HCT116 (cell line): Measurements from ENCODE around the gene ARPC5. TPM values are rescaled to one million over a fixed set of nuclear protein-coding genes. Genes with fewer than 3 reads are reported as not detected.

Source experiments
- ATAC-seq: fragments of 200-7000 bp; cut with Tn5 transposase; 2 replicates; pipeline ENCODE4 v1.9.1; 2020; ENCODE audit warnings: mild to moderate bottlenecking, moderate library complexity
- BruUV-seq: library from RNA; stranded (reverse); fragments of 400-500 nt; replicated peaks from 2 replicates; lab custom pipeline; 2021; lab: Mats Ljungman, UMichigan
- CTCF ChIA-PET: fragments of 300-600 bp; sonication (Branson Sonifier 250); formaldehyde crosslinking; loops from one replicate; lab custom pipeline; 2021; ENCODE audit warnings: antibody characterized with exemption; lab: Charles Lee
- POLR2A ChIA-PET: fragments of 300-600, 350-600 bp; sonication (Branson Sonifier 250); formaldehyde crosslinking; loops from one replicate; lab custom pipeline; 2021; ENCODE audit warnings: antibody characterized with exemption; lab: Charles Lee
- RAD21 ChIA-PET, 2 experiments: fragments of 300-600 bp; sonication (Branson Sonifier 250); formaldehyde crosslinking; loops; one replicate each; lab custom pipeline; 2023; ENCODE audit warnings: low total read pairs in 2 of 2; ENCODE audit not compliant: uncharacterized antibody in 2 of 2, unreplicated experiment in 2 of 2, low non-redundant PET in 1 of 2; lab: Charles Lee
- DNase-seq: peaks from one replicate; pipeline ENCODE4 v3.0.0-alpha.2; 2010; ENCODE audit warnings: low read depth, low spot score
- H2AFZ ChIP-seq: fragments of 200-600 bp; shearing (Covaris generic), sonication (generic); 2 replicates; pipeline ENCODE4 v1.6.1; 2017; ENCODE audit warnings: low read depth, mixed run types, mixed read lengths, antibody characterized with exemption, low read length; ENCODE audit not compliant: poor library complexity, severe bottlenecking
- H3K27ac ChIP-seq: 2 replicates; pipeline ENCODE4 v1.5.1; 2012; ENCODE audit warnings: low read depth, low read length
- H3K27me3 ChIP-seq: fragments of 200-600 bp; sonication (generic); 2 replicates; pipeline ENCODE4 v1.6.1; 2016; ENCODE audit warnings: mixed run types, low read length, mixed read lengths; ENCODE audit not compliant: insufficient read depth
- H3K36me3 ChIP-seq, 2 experiments: fragments of 200-500 bp in 1 of 2; fragments of 200-600 bp in 1 of 2; sonication (Bioruptor generic) in 1 of 2; sonication (generic) in 1 of 2; 2 replicates each; pipeline versions ENCODE4 v1.5.1 to v1.6.1; 2014 to 2016; ENCODE audit warnings: low read length in 2 of 2, inconsistent platforms in 1 of 2, mixed read lengths in 1 of 2, mixed run types in 1 of 2; ENCODE audit not compliant: insufficient read depth in 2 of 2, control insufficient read depth in 1 of 2
- H3K4me1 ChIP-seq, 2 experiments: fragments of 200-600 bp in 1 of 2; sonication (generic) in 1 of 2; 2 replicates each; pipeline versions ENCODE4 v1.5.1 to v1.6.1; 2012 to 2017; ENCODE audit warnings: low read length in 2 of 2, inconsistent platforms in 1 of 2, mild to moderate bottlenecking in 1 of 2, mixed read lengths in 1 of 2, mixed run types in 1 of 2, moderate library complexity in 1 of 2; ENCODE audit not compliant: insufficient read depth in 2 of 2, control insufficient read depth in 1 of 2
- H3K4me2 ChIP-seq: fragments of 200-600 bp; sonication (generic); 2 replicates; pipeline ENCODE4 v1.6.1; 2017; ENCODE audit warnings: mixed run types, low read length, mixed read lengths
- H3K4me3 ChIP-seq, 2 experiments: fragments of 200-600 bp in 1 of 2; sonication (generic) in 1 of 2; replicated peaks in 1 of 2; 2 replicates each; pipeline ENCODE4 v1.5.1; 2011 to 2016; ENCODE audit warnings: low read length in 2 of 2, control low read depth in 1 of 2, low read depth in 1 of 2, mild to moderate bottlenecking in 1 of 2, mixed read lengths in 1 of 2, mixed run types in 1 of 2
- H3K79me2 ChIP-seq: fragments of 200-600 bp; sonication (generic); 2 replicates; pipeline ENCODE4 v1.6.1; 2017; ENCODE audit warnings: mild to moderate bottlenecking, mixed run types, low read length, moderate library complexity, mixed read lengths; ENCODE audit not compliant: insufficient read depth
- H3K9ac ChIP-seq: fragments of 200-600 bp; sonication (generic); 2 replicates; pipeline ENCODE4 v1.6.1; 2016; ENCODE audit warnings: low read length, mixed read lengths
- H3K9me2 ChIP-seq: fragments of 200-600 bp; sonication (generic), shearing (Covaris generic); 2 replicates; pipeline ENCODE4 v1.6.1; 2017; ENCODE audit warnings: mixed run types, mild to moderate bottlenecking, moderate library complexity; ENCODE audit not compliant: insufficient read depth
- H3K9me3 ChIP-seq, 2 experiments: fragments of 200-500 bp in 1 of 2; fragments of 200-600 bp in 1 of 2; sonication (Bioruptor generic) in 1 of 2; sonication (generic) in 1 of 2; 2 replicates each; pipeline ENCODE4 v1.6.1; 2014 to 2017; ENCODE audit warnings: low read length in 2 of 2, mixed read lengths in 2 of 2, inconsistent platforms in 1 of 2, low read depth in 1 of 2, mild to moderate bottlenecking in 1 of 2, mixed run types in 1 of 2, moderate library complexity in 1 of 2; ENCODE audit not compliant: control insufficient read depth in 1 of 2, insufficient read depth in 1 of 2
- H4K20me1 ChIP-seq: fragments of 200-600 bp; sonication (generic), shearing (Covaris generic); 2 replicates; pipeline ENCODE4 v1.6.1; 2017; ENCODE audit warnings: mixed run types, mild to moderate bottlenecking, moderate library complexity; ENCODE audit not compliant: insufficient read depth
- ATF3 ChIP-seq: IDR thresholded peaks from 2 replicates; pipeline ENCODE4 v1.6.1; 2012
- CBX3 ChIP-seq: IDR thresholded peaks from 2 replicates; pipeline ENCODE4 v1.6.1; 2012; ENCODE audit warnings: low read depth
- CEBPB ChIP-seq: IDR thresholded peaks from 2 replicates; pipeline ENCODE4 v1.6.1; 2012; ENCODE audit warnings: low read depth
- EGR1 ChIP-seq: IDR thresholded peaks from 2 replicates; pipeline ENCODE4 v1.6.1; 2012; ENCODE audit warnings: low read depth
- ELF1 ChIP-seq: IDR thresholded peaks from 2 replicates; pipeline ENCODE4 v1.6.1; 2012; ENCODE audit warnings: low read depth, borderline replicate concordance
- EZH2 ChIP-seq: fragments of 200-600 bp; sonication (generic); IDR thresholded peaks from 2 replicates; pipeline ENCODE4 v1.6.1; 2017; ENCODE audit warnings: antibody characterized with exemption, mixed run types
- EZH2phosphoT487 ChIP-seq: fragments of 200-600 bp; IDR thresholded peaks from 2 replicates; pipeline ENCODE4 v1.6.1; 2018; ENCODE audit warnings: antibody characterized with exemption, borderline replicate concordance
- FOSL1 ChIP-seq: IDR thresholded peaks from 2 replicates; pipeline ENCODE4 v1.6.1; 2012; ENCODE audit warnings: low read depth
- JUND ChIP-seq: IDR thresholded peaks from 2 replicates; pipeline ENCODE4 v1.6.1; 2012
- MAX ChIP-seq: IDR thresholded peaks from 2 replicates; pipeline ENCODE4 v1.6.1; 2012
- POLR2A ChIP-seq: IDR thresholded peaks from 2 replicates; pipeline ENCODE4 v1.7.0; 2011; ENCODE audit warnings: borderline replicate concordance; ENCODE audit not compliant: insufficient read depth, insufficient read length; ENCODE audit errors: extremely low read depth
- POLR2AphosphoS5 ChIP-seq: IDR thresholded peaks from 2 replicates; pipeline ENCODE4 v1.6.1; 2011; ENCODE audit warnings: mild to moderate bottlenecking, low read depth, low read length, moderate library complexity
- RAD21 ChIP-seq: IDR thresholded peaks from 2 replicates; pipeline ENCODE4 v1.6.1; 2012; ENCODE audit warnings: low read depth, mild to moderate bottlenecking
- SP1 ChIP-seq: IDR thresholded peaks from 2 replicates; pipeline ENCODE4 v1.6.1; 2012; ENCODE audit warnings: low read depth
- YY1 ChIP-seq: IDR thresholded peaks from 2 replicates; pipeline ENCODE4 v1.6.1; 2011; ENCODE audit warnings: low read length, low read depth, moderate library complexity, mild to moderate bottlenecking; ENCODE audit not compliant: insufficient replicate concordance; ENCODE audit errors: extremely low read depth
- ZBTB33 ChIP-seq: IDR thresholded peaks from 2 replicates; pipeline ENCODE4 v1.6.1; 2011; ENCODE audit warnings: mild to moderate bottlenecking, low read length, moderate library complexity; ENCODE audit not compliant: insufficient replicate concordance; ENCODE audit errors: extremely low read depth
- ZFX ChIP-seq: fragments of 450-650 bp; IDR thresholded peaks from 2 replicates; pipeline ENCODE4 v1.6.1; 2017
- ZNF274 ChIP-seq: fragments of 200-500 bp; sonication (Bioruptor generic); IDR thresholded peaks from 2 replicates; pipeline ENCODE4 v1.6.1; 2014; ENCODE audit warnings: mild to moderate bottlenecking, low read depth, low read length, inconsistent platforms
- intact Hi-C: fragments of 100-400 bp; cut with micrococcal nuclease; formaldehyde crosslinking; loops from 2 replicates; pipeline ENCODE4 v1.10.0; 2022
- total RNA-seq: library from RNA; stranded (reverse); gene quantifications from one replicate; pipeline ENCODE4 v1.2.1, GENCODE V29; 2021; ENCODE audit not compliant: unreplicated experiment
- TF ChIP-seq, protein P1 (sequence below), 3 experiments: fragments of 200-600 bp in 1 of 3; sonication (generic) in 1 of 3; IDR thresholded peaks in 2 of 3; conservative IDR thresholded peaks in 1 of 3; 2 replicates each; pipeline ENCODE4 v1.5.1; 2012 to 2017; ENCODE audit warnings: low read depth in 2 of 3, low read length in 2 of 3, antibody characterized with exemption in 1 of 3, borderline replicate concordance in 1 of 3, control low read depth in 1 of 3, mild to moderate bottlenecking in 1 of 3, mixed read lengths in 1 of 3, mixed run types in 1 of 3, moderate library complexity in 1 of 3; ENCODE audit not compliant: insufficient read depth in 1 of 3
- TF ChIP-seq, protein P2 (sequence below): IDR thresholded peaks from 2 replicates; pipeline ENCODE4 v1.6.1; 2012; ENCODE audit warnings: low read depth

Gene ARPC5
- total RNA-seq, 1 experiment from 2014 or later = 71.5 TPM

- no TSS peak for BruUV-seq
- Histone ChIP-seq H3K4me1 (peaks cover 6 to 15% of the 10 kb centered on the region in 2 experiments; a peak in 3 of 4 replicates), H4K20me1 (peaks cover 6% of the 10 kb centered on the region; the same call in 1 of the 2 replicates), H3K36me3 (peaks cover 24 to 35% of the 10 kb centered on the region in 2 experiments), H3K9me2 (no peaks in the 10 kb centered on the region), H3K9me3 (no peaks in the 10 kb centered on the region), H3K9ac (no peak overlapping the region), H3K27ac (no peak overlapping the region), H2AFZ (no peak overlapping the region), H3K4me2 (no peak overlapping the region), H3K79me2 (peaks cover 36% of the 10 kb centered on the region), H3K27me3 (no peaks in the 10 kb centered on the region), H3K4me3 (no peak overlapping the region)
- POLR2A ChIA-PET = no interaction called here
- intact Hi-C loops = no loop called here
- no peak for TF ChIP-seq FOSL1
- TF ChIP-seq ZFX = no peak
- TF ChIP-seq ATF3 = no peak
- TF ChIP-seq EZH2 = no peak
- TF ChIP-seq POLR2AphosphoS5 = no peak
- no peak for TF ChIP-seq YY1
- TF ChIP-seq RAD21 = no peak
- no peak for TF ChIP-seq POLR2A
- no peak for TF ChIP-seq ZNF274
- TF ChIP-seq ELF1 = no peak
- TF ChIP-seq CEBPB = no peak
- no peak for TF ChIP-seq SP1
- TF ChIP-seq, protein P1, sequence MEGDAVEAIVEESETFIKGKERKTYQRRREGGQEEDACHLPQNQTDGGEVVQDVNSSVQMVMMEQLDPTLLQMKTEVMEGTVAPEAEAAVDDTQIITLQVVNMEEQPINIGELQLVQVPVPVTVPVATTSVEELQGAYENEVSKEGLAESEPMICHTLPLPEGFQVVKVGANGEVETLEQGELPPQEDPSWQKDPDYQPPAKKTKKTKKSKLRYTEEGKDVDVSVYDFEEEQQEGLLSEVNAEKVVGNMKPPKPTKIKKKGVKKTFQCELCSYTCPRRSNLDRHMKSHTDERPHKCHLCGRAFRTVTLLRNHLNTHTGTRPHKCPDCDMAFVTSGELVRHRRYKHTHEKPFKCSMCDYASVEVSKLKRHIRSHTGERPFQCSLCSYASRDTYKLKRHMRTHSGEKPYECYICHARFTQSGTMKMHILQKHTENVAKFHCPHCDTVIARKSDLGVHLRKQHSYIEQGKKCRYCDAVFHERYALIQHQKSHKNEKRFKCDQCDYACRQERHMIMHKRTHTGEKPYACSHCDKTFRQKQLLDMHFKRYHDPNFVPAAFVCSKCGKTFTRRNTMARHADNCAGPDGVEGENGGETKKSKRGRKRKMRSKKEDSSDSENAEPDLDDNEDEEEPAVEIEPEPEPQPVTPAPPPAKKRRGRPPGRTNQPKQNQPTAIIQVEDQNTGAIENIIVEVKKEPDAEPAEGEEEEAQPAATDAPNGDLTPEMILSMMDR (IDR thresholded peaks at IDR 0.05 in 2 of 3, conservative IDR thresholded peaks at IDR 0.05 in 1 of 3; ENCODE audit: borderline replicate concordance in 1 of 3, insufficient read depth in 1 of 3, low read depth in 2 of 3, low read length in 2 of 3) = no peak
- TF ChIP-seq, protein P2, sequence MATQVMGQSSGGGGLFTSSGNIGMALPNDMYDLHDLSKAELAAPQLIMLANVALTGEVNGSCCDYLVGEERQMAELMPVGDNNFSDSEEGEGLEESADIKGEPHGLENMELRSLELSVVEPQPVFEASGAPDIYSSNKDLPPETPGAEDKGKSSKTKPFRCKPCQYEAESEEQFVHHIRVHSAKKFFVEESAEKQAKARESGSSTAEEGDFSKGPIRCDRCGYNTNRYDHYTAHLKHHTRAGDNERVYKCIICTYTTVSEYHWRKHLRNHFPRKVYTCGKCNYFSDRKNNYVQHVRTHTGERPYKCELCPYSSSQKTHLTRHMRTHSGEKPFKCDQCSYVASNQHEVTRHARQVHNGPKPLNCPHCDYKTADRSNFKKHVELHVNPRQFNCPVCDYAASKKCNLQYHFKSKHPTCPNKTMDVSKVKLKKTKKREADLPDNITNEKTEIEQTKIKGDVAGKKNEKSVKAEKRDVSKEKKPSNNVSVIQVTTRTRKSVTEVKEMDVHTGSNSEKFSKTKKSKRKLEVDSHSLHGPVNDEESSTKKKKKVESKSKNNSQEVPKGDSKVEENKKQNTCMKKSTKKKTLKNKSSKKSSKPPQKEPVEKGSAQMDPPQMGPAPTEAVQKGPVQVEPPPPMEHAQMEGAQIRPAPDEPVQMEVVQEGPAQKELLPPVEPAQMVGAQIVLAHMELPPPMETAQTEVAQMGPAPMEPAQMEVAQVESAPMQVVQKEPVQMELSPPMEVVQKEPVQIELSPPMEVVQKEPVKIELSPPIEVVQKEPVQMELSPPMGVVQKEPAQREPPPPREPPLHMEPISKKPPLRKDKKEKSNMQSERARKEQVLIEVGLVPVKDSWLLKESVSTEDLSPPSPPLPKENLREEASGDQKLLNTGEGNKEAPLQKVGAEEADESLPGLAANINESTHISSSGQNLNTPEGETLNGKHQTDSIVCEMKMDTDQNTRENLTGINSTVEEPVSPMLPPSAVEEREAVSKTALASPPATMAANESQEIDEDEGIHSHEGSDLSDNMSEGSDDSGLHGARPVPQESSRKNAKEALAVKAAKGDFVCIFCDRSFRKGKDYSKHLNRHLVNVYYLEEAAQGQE = no peak
- TF ChIP-seq CBX3 = no peak
- no peak for TF ChIP-seq EZH2phosphoT487
- no peak for TF ChIP-seq MAX
- no peak for TF ChIP-seq JUND
- TF ChIP-seq EGR1 = no peak
- no peak for TF ChIP-seq ZBTB33
- RAD21 ChIA-PET = no interaction called here
- DNase-seq = no peak
- CTCF ChIA-PET = no interaction called here
- no peak for ATAC-seq
Observed at GRCh38 chr1:183630748-183631147, 4.8 kb downstream of the ARPC5 start.
